HG03571 (cell line): ENCODE results near the gene FEM1A.
"Not testable (repeated sequence)": the region's sequence is repeated elsewhere in the genome, so short reads cannot be mapped to it uniquely, and the experiment has no call there.

Experiments
- ATAC-seq: cut with Tn5 transposase; IDR thresholded peaks from one replicate; pipeline ENCODE4 v1.9.1; 2021; ENCODE audit not compliant: unreplicated experiment

FEM1A gene

GRCh38 chr19:4773047-4773640 is 18.4 kb upstream of the FEM1A start:
- no peak for ATAC-seq

GRCh38 chr19:4774136-4774535 is 17.4 kb upstream of the FEM1A start:
- ATAC-seq = no peak

GRCh38 chr19:4775627-4776152 is 15.8 kb upstream of the FEM1A start:
- no peak for ATAC-seq

- no peak for ATAC-seq
Measured at GRCh38 chr19:4776436-4777211, 14.9 kb upstream of the FEM1A start.

- ATAC-seq = not testable (repeated sequence)
Measured at GRCh38 chr19:4778124-4778523, 13.4 kb upstream of the FEM1A start.

GRCh38 chr19:4780860-4781259 is 10.7 kb upstream of the FEM1A start:
- ATAC-seq = no peak

- ATAC-seq = no peak
Measured at GRCh38 chr19:4781801-4782200, 9.7 kb upstream of the FEM1A start.

GRCh38 chr19:4786412-4787016 is 5.0 kb upstream of the FEM1A start:
- ATAC-seq = not testable (repeated sequence)

- ATAC-seq = not testable (repeated sequence)
Measured at GRCh38 chr19:4792019-4792865, 708 bp downstream of the FEM1A start.

- not testable (repeated sequence) for ATAC-seq
Measured at GRCh38 chr19:4792866-4793195, 1.3 kb downstream of the FEM1A start.

- not testable (repeated sequence) for ATAC-seq
Measured at GRCh38 chr19:4793278-4793677, 1.7 kb downstream of the FEM1A start.

- no peak for ATAC-seq
Measured at GRCh38 chr19:4794971-4795370, 3.4 kb downstream of the FEM1A start.

- ATAC-seq = no peak
Measured at GRCh38 chr19:4795400-4795799, 3.9 kb downstream of the FEM1A start.

GRCh38 chr19:4800591-4801081 is 9.1 kb downstream of the FEM1A start:
- no peak for ATAC-seq

GRCh38 chr19:4801085-4801619 is 9.6 kb downstream of the FEM1A start:
- ATAC-seq = no peak

- ATAC-seq = no peak
Measured at GRCh38 chr19:4802711-4803110, 11.2 kb downstream of the FEM1A start.

- ATAC-seq = no peak
Measured at GRCh38 chr19:4803736-4804695, 12.5 kb downstream of the FEM1A start.

GRCh38 chr19:4805140-4805539 is 13.6 kb downstream of the FEM1A start:
- not testable (repeated sequence) for ATAC-seq

- no peak for ATAC-seq
Measured at GRCh38 chr19:4806384-4806783, 14.8 kb downstream of the FEM1A start.

GRCh38 chr19:4807188-4807587 is 15.7 kb downstream of the FEM1A start:
- no peak for ATAC-seq
